MM.1S (cell line): Measurements from ENCODE around the gene PRRG2.

ENCODE experiments used
- DNase-seq: peaks from one replicate; pipeline ENCODE4 v3.0.0-alpha.2; 2015
- H2AFZ ChIP-seq: fragments of 300-600 bp; sonication (generic); 2 replicates; pipeline ENCODE4 v1.6.0; 2016; ENCODE audit warnings: antibody characterized with exemption, low read length
- H3F3A ChIP-seq: fragments of 300-600 bp; sonication (generic); 2 replicates; pipeline ENCODE4 v1.6.1; 2016; ENCODE audit warnings: mild to moderate bottlenecking, antibody characterized with exemption, low read length, moderate library complexity, mixed read lengths; ENCODE audit not compliant: insufficient read depth
- H3K27ac ChIP-seq: fragments of 300-600 bp; sonication (generic); 2 replicates; pipeline ENCODE4 v1.5.1; 2016; ENCODE audit warnings: mild to moderate bottlenecking, low read length
- H3K27me3 ChIP-seq: fragments of 300-600 bp; sonication (generic); replicated peaks from 2 replicates; pipeline ENCODE4 v1.6.0; 2016; ENCODE audit warnings: low read length; ENCODE audit not compliant: insufficient read depth
- H3K36me3 ChIP-seq: fragments of 300-600 bp; sonication (generic); replicated peaks from 2 replicates; pipeline ENCODE4 v1.6.1; 2016; ENCODE audit warnings: mild to moderate bottlenecking, low read length, mixed read lengths; ENCODE audit not compliant: insufficient read depth
- H3K4me1 ChIP-seq: fragments of 300-600 bp; sonication (generic); 2 replicates; pipeline ENCODE4 v1.6.1; 2016; ENCODE audit warnings: low read length, mixed read lengths
- H3K4me2 ChIP-seq: fragments of 300-600 bp; sonication (generic); 2 replicates; pipeline ENCODE4 v1.6.0; 2016; ENCODE audit warnings: low read depth, low read length
- H3K4me3 ChIP-seq: fragments of 300-600 bp; sonication (generic); 2 replicates; pipeline ENCODE4 v1.5.1; 2016; ENCODE audit warnings: low read length, mixed read lengths
- H3K79me2 ChIP-seq: fragments of 300-600 bp; sonication (generic); 2 replicates; pipeline ENCODE4 v1.6.1; 2016; ENCODE audit warnings: mixed run types, low read length, mixed read lengths
- H3K9ac ChIP-seq: fragments of 300-600 bp; sonication (generic); 2 replicates; pipeline ENCODE4 v1.6.1; 2016; ENCODE audit warnings: low read length, mixed read lengths
- H3K9me2 ChIP-seq: fragments of 300-600 bp; sonication (generic); replicated peaks from 2 replicates; pipeline ENCODE4 v1.6.1; 2016; ENCODE audit warnings: mild to moderate bottlenecking, low read length, mixed read lengths; ENCODE audit not compliant: insufficient read depth
- H3K9me3 ChIP-seq: fragments of 300-600 bp; sonication (generic); replicated peaks from 2 replicates; pipeline ENCODE4 v1.6.1; 2016; ENCODE audit warnings: mild to moderate bottlenecking, low read length, mixed read lengths; ENCODE audit not compliant: insufficient read depth
- H4K20me1 ChIP-seq: fragments of 300-600 bp; sonication (generic); 2 replicates; pipeline ENCODE4 v1.6.1; 2016; ENCODE audit warnings: mild to moderate bottlenecking, low read length, moderate library complexity, mixed read lengths; ENCODE audit not compliant: insufficient read depth
- EZH2 ChIP-seq: fragments of 300-600 bp; sonication (generic); optimal IDR thresholded peaks from 2 replicates; pipeline ENCODE3; 2017; ENCODE audit warnings: low read depth, mild to moderate bottlenecking, antibody characterized with exemption, low read length, mixed read lengths
- EZH2phosphoT487 ChIP-seq: fragments of 300-600 bp; sonication (generic); IDR thresholded peaks from 2 replicates; pipeline ENCODE4 v1.6.1; 2018; ENCODE audit warnings: antibody characterized with exemption, low read length
- TF ChIP-seq, protein P1 (sequence below): fragments of 300-600 bp; sonication (generic); IDR thresholded peaks from 2 replicates; pipeline ENCODE4 v1.5.1; 2016; ENCODE audit warnings: antibody characterized with exemption, low read length, mixed read lengths

PRRG2 gene

DNA sequence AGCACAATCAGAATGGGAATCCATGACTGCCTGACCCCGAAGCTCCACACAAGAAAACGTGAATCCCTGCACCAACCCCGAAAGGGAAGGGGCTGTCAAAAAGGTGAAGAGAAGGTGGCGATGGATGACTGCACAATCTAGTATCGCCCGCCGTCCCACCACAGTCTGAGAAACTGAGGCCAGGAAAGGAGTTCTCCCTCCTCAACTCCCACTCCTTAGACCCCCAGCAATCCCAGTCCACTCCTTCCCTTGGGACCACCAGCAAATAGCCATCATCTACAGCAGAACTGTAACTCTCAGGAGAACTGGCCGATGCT, 1.2 kb upstream of the PRRG2 start:
- peak overlapping the region; percentile 98 for H2AFZ ChIP-seq
- TF ChIP-seq EZH2: no peak
- TF ChIP-seq, protein P1, sequence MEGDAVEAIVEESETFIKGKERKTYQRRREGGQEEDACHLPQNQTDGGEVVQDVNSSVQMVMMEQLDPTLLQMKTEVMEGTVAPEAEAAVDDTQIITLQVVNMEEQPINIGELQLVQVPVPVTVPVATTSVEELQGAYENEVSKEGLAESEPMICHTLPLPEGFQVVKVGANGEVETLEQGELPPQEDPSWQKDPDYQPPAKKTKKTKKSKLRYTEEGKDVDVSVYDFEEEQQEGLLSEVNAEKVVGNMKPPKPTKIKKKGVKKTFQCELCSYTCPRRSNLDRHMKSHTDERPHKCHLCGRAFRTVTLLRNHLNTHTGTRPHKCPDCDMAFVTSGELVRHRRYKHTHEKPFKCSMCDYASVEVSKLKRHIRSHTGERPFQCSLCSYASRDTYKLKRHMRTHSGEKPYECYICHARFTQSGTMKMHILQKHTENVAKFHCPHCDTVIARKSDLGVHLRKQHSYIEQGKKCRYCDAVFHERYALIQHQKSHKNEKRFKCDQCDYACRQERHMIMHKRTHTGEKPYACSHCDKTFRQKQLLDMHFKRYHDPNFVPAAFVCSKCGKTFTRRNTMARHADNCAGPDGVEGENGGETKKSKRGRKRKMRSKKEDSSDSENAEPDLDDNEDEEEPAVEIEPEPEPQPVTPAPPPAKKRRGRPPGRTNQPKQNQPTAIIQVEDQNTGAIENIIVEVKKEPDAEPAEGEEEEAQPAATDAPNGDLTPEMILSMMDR: no peak
- TF ChIP-seq EZH2phosphoT487: no peak

DNA sequence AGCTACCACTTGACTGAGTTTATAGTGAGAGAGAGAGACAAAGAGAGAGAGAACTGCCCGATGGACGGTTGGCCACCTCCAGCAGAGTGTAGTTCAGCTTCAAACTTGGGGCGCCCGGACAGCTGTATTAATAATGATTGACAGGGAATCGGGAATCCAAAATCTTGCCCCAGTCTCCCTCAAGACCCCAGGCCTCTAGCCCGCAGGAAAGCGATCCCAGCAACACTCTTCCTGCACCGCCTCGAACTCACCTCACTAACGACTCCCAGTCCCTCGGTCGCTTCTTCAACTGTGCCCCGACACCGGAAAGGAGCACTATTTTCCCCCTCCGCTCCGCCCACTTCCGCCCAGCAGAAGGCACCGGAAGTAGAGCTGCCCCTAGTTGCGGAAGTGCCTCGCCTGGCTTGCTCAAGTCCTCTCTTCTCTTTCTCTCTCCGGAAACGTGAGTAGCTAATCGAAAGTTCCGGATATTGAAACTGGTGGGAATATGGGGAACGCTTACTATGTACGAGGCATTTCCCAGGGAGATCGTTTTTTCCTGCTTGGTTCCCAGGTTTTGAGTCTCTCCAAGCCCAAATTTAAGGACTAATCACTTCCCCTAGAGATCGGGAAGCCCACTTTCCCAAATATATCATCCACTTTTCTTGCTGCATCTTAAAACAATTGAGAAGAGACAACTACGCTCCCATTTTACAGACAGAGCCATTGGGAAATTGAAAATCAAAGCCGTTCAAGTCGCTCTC, 681 bp upstream of the PRRG2 start, which contains the start of gene NOSIP:
Gene NOSIP (minus strand): TSS at position 293 of the 743 bp plus-strand sequence. CDS start 19,865 bp downstream, outside the sequence.
- no peak for TF ChIP-seq EZH2phosphoT487
- TF ChIP-seq, protein P1: no peak
- no peak for TF ChIP-seq EZH2
- H3K27ac ChIP-seq: no peak within 1 kb of the TSS

More for the DNA sequence above, 1.2 kb upstream of the PRRG2 start:
- Histone ChIP-seq H3F3A (no peaks in the 10 kb centered on the region), H3K27me3 (no peaks in the 10 kb centered on the region), H4K20me1 (no peaks in the 10 kb centered on the region), H3K4me2 (peak overlapping the region; percentile 87), H3K9me2 (no peaks in the 10 kb centered on the region), H3K4me1 (peaks cover 16% of the 10 kb centered on the region), H3K4me3 (peak overlapping the region; percentile 77), H3K9ac (peak overlapping the region; percentile 56), H3K79me2 (peaks cover 45% of the 10 kb centered on the region), H3K27ac (no peak overlapping the region), H3K9me3 (no peaks in the 10 kb centered on the region), H3K36me3 (no peaks in the 10 kb centered on the region)
- DNase-seq: no peak

DNA sequence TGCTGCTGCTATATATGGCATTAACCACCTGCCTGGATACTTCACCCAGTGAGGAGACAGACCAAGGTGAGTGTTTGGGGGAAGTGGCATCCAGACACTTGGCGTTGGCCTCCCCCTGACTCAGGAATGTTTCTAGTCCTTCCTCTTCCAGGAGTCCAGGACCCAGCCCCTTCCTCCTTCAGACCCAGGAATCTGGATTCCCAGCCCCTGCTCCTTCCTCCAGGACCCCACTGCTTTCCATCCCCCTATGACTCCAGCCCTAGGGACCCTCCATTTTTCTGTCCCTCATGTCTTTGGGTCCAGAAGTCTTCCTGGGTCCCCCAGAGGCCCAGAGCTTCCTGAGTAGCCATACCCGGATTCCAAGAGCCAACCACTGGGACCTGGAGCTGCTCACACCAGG, 2.1 kb downstream of the PRRG2 start:
- Histone ChIP-seq H3K4me1 (peaks cover 16% of the 10 kb centered on the region), H3K9me3 (no peaks in the 10 kb centered on the region), H2AFZ (no peak overlapping the region), H3K36me3 (no peaks in the 10 kb centered on the region), H3K27ac (no peak overlapping the region), H3K27me3 (no peaks in the 10 kb centered on the region), H3F3A (peaks cover 2% of the 10 kb centered on the region; the same call in 1 of the 2 replicates), H4K20me1 (no peaks in the 10 kb centered on the region), H3K4me2 (no peak overlapping the region), H3K9me2 (no peaks in the 10 kb centered on the region), H3K9ac (no peak overlapping the region), H3K79me2 (peaks cover 19% of the 10 kb centered on the region), H3K4me3 (no peak overlapping the region)
- TF ChIP-seq EZH2phosphoT487 (no peak), EZH2 (no peak)
- TF ChIP-seq, protein P1: no peak
- no peak for DNase-seq

More for the DNA sequence above, 681 bp upstream of the PRRG2 start, which contains the start of gene NOSIP:
- Histone ChIP-seq H4K20me1 (no peaks in the 10 kb centered on the region), H3K36me3 (no peaks in the 10 kb centered on the region), H3K4me3 (peak within 1 kb of the TSS; percentile 77), H3F3A (no peaks in the 10 kb centered on the region), H3K79me2 (peaks cover 41% of the 10 kb centered on the region), H2AFZ (peak within 1 kb of the TSS; percentile 98), H3K9ac (peak within 1 kb of the TSS; percentile 56), H3K27me3 (no peaks in the 10 kb centered on the region), H3K4me1 (peaks cover 16% of the 10 kb centered on the region), H3K4me2 (peak within 1 kb of the TSS; percentile 87), H3K9me3 (no peaks in the 10 kb centered on the region), H3K9me2 (no peaks in the 10 kb centered on the region)
- DNase-seq: peak; percentile 97
